Lower lobe of right lung (tissue), 2 donors: ENCODE data around the gene CALR. TPM values are rescaled to one million over a fixed set of nuclear protein-coding genes. Genes with fewer than 3 reads are reported as not detected.
A peak's percentile ranks its signal among the peaks of the same experiment; 100 is the strongest.
"Not testable (repeated sequence)": the region's sequence is repeated elsewhere in the genome, so short reads cannot be mapped to it uniquely, and the experiment has no call there.

ENCODE experiments used
- ATAC-seq, 2 donors: fragments of 200-7000 bp; cut with Tn5 transposase; one replicate each; pipeline ENCODE4 v1.9.1; 2020 to 2022; ENCODE audit warnings: mild to moderate bottlenecking in 2 of 2, moderate library complexity in 2 of 2
- DNase-seq: peaks from one replicate; pipeline ENCODE4 v3.0.0-alpha.2; 2020
- H3K27ac ChIP-seq: fragments of 200-600 bp; one replicate; pipeline ENCODE4 v1.8.0; 2022
- H3K27me3 ChIP-seq: fragments of 200-600 bp; one replicate; pipeline ENCODE4 v1.8.0; 2022; ENCODE audit warnings: low read depth
- H3K36me3 ChIP-seq: fragments of 200-600 bp; one replicate; pipeline ENCODE4 v1.8.0; 2022; ENCODE audit warnings: mild to moderate bottlenecking
- H3K4me1 ChIP-seq: fragments of 200-600 bp; one replicate; pipeline ENCODE4 v1.8.0; 2022
- H3K4me3 ChIP-seq: fragments of 200-600 bp; one replicate; pipeline ENCODE4 v1.8.0; 2022; ENCODE audit warnings: mild to moderate bottlenecking
- H3K9me3 ChIP-seq: fragments of 200-600 bp; one replicate; pipeline ENCODE4 v1.8.0; 2022
- CTCF ChIP-seq: fragments of 200-600 bp; IDR thresholded peaks from one replicate; pipeline ENCODE4 v1.8.0; 2022; ENCODE audit warnings: antibody characterized with exemption, mild to moderate bottlenecking
- intact Hi-C: fragments of 100-400 bp; cut with DNase I; formaldehyde crosslinking; loops from one replicate; pipeline ENCODE4 v1.11.0; 2022
- total RNA-seq: library from RNA; stranded (reverse); fragmentation: NEBNext Ultra II Directional; extraction: Animal tissue kit (Norgen Biotek cat#: 25700); gene quantifications from one replicate; pipeline ENCODE4 v1.2.1, GENCODE V29; 2021
- donor health status: DM: no; HTN: yes; CAD: no; lungs with severe emphysema.

CALR gene
- total RNA-seq, 1 donor from 2014 or later: 872 TPM

GRCh38 chr19:12913851-12914690 lies 24.3 kb upstream of the CALR start:
- Histone ChIP-seq H3K27me3 (no peaks in the 10 kb centered on the region), H3K4me3 (no peak overlapping the region), H3K9me3 (no peaks in the 10 kb centered on the region), H3K4me1 (peaks cover 26% of the 10 kb centered on the region), H3K36me3 (no peaks in the 10 kb centered on the region), H3K27ac (peak overlapping the region; percentile 65)
- DNase-seq: no peak
- TF ChIP-seq CTCF: no peak
- ATAC-seq: peak; percentile 18 to 47
- intact Hi-C loops: no loop called here

GRCh38 chr19:12915860-12916259 lies 22.5 kb upstream of the CALR start:
- H3K4me3 ChIP-seq, intact Hi-C loops, H3K27ac ChIP-seq, ATAC-seq, H3K9me3 ChIP-seq, H3K36me3 ChIP-seq, DNase-seq, H3K27me3 ChIP-seq: not testable (repeated sequence)
- peaks cover 27% of the 10 kb centered on the region for H3K4me1 ChIP-seq

DNA sequence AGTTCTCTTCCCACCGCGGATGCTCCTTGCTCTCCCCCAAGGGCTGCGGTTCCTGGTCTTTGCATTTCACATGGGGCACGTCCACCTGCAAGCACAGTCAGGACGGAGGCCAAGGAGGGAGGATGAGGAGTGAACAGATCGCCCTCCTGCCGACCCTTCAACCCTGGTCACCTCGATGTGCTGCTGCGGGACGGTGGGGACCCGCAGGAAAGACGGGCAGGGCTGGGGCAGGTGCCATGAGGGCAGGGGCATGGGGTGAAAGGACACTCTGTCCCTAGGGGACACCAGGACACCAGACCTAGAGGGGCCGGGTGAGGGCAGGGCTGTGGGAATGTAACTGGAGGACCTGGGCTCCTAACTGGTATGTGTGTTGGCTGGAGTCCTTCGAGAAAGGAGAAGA lies 20.2 kb upstream of the CALR start:
- Histone ChIP-seq H3K27me3 (no peaks in the 10 kb centered on the region), H3K27ac (no peak overlapping the region), H3K4me1 (peaks cover 16% of the 10 kb centered on the region), H3K9me3 (no peaks in the 10 kb centered on the region), H3K36me3 (peaks cover 13% of the 10 kb centered on the region), H3K4me3 (no peak overlapping the region)
- DNase-seq: no peak
- no peak for ATAC-seq
- intact Hi-C loops: no loop called here
- TF ChIP-seq CTCF: no peak

- Histone ChIP-seq H3K9me3 (no peaks in the 10 kb centered on the region), H3K4me3 (no peak overlapping the region), H3K4me1 (peaks cover 6% of the 10 kb centered on the region), H3K36me3 (peaks cover 41% of the 10 kb centered on the region), H3K27me3 (no peaks in the 10 kb centered on the region), H3K27ac (no peak overlapping the region)
- ATAC-seq (no peak), DNase-seq (no peak)
- intact Hi-C loops: no loop called here
- no peak for TF ChIP-seq CTCF
Measured at GRCh38 chr19:12921047-12921446, 17.4 kb upstream of the CALR start.

DNA sequence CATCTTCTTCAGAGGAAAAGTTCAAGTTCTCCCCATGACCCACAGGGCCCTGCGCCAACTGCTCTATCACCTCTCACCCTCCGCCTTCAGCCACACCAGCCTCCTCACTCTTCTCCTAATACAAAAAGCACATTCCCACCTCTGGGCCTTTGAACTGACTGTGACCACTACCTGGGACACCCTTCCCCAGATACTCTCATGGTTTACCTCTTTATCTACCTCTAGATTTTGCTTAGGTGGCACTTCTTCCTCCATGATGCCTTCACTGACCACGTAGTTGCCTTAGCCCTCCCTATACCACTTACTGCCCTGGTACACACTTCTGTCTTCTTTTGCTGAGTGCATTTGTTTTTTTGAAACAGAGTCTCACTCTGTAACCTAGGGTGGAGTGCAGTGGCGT lies 15.4 kb upstream of the CALR start:
- ATAC-seq (no peak), DNase-seq (no peak)
- H3K4me3 ChIP-seq: no peak overlapping the region
- TF ChIP-seq CTCF: no peak
- peaks cover 60% of the 10 kb centered on the region for H3K36me3 ChIP-seq
- H3K27me3 ChIP-seq: no peaks in the 10 kb centered on the region
- peaks cover 6% of the 10 kb centered on the region for H3K4me1 ChIP-seq
- intact Hi-C loops: no loop called here
- no peaks in the 10 kb centered on the region for H3K9me3 ChIP-seq
- no peak overlapping the region for H3K27ac ChIP-seq

DNA sequence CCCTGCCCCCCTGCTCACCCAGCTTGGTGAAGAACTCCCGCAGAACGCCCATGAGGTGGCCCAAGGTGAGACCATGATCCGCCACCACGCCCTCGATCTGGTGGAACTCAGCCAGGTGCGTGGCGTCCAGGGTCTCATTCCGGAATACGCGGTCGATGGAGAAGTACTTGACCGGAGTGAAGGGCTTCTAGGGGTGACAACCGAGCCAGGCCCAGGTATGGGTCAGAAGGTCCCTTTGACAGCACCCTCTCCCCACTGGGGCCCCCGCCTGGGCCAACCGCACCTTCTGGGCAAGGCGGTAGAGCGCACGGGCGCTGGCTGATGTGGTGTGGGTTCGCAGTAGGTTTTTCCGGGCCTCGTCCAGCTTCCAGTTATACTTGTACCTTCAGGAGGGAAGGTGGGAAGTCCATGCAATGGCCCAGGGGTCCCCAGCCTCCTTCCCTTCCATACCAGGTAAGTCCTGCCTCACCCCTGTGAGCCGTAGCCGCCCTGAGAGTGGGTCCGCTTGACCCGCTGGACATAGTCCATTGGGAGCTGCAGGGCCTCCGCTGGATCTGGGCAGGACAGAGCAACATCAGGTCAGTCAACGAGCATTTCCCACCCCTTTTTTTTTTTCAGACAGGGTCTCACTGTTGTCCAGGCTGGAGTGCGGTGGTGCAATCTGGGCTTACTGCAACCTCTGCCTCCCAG lies 13.6 kb upstream of the CALR start:
- Histone ChIP-seq H3K9me3 (no peaks in the 10 kb centered on the region), H3K4me1 (no peaks in the 10 kb centered on the region), H3K36me3 (peaks cover 78% of the 10 kb centered on the region), H3K27me3 (no peaks in the 10 kb centered on the region), H3K27ac (no peak overlapping the region), H3K4me3 (no peak overlapping the region)
- intact Hi-C loops: no loop called here
- TF ChIP-seq CTCF: no peak
- ATAC-seq (no peak), DNase-seq (no peak)
